G401 (cell line): Measurements from ENCODE around the gene SND1. TPM values are rescaled to one million over a fixed set of nuclear protein-coding genes. Genes with fewer than 3 reads are reported as not detected.

ENCODE experiments used
- DNase-seq: peaks from one replicate; pipeline ENCODE4 v3.0.0-alpha.2; 2015; ENCODE audit warnings: low spot score
- in situ Hi-C: cut with HindIII; loops from 2 replicates; pipeline ENCODE4 v1.10.0; 2016; ENCODE audit warnings: low sequenced_read_pairs, mixed read lengths
- total RNA-seq: library from RNA; depleted of rRNA; stranded (reverse); fragments of >200 nt; shearing (Covaris generic); gene quantifications from 2 replicates; pipeline ENCODE4 v1.2.3, GENCODE V29; 2014

Gene SND1
- total RNA-seq, 1 experiment from 2014 or later = 98.0 TPM

- in situ Hi-C loops = no loop called here
- no peak for DNase-seq
These were observed 102.5 kb downstream of the SND1 start for GRCh38 chr7:127754457-127754856.

- DNase-seq = no peak
- in situ Hi-C loops = no loop called here
These were observed 103.5 kb downstream of the SND1 start for GRCh38 chr7:127755521-127755920.

GRCh38 chr7:127755965-127756364, 104.0 kb downstream of the SND1 start:
- DNase-seq = no peak
- in situ Hi-C loops = no loop called here

DNA sequence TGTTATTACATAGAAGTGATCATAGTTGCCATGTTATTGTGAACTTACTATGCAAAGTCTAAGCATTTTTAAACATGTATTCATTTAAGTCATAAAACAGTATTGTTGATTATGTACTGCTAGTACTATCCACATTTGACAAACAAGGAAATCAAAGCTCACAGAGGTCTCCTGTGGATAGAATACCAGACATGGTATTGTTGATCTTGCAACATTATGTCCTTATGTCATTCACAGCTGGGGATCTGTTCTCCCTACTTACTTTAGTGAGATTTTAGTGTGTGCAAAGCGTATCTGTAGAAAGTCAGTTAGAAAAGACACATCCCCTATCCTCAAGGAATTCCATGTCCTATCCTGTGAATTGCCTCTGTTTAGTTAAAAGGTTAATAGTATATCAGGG, 106.1 kb downstream of the SND1 start:
- in situ Hi-C loops = no loop called here
- no peak for DNase-seq

DNA sequence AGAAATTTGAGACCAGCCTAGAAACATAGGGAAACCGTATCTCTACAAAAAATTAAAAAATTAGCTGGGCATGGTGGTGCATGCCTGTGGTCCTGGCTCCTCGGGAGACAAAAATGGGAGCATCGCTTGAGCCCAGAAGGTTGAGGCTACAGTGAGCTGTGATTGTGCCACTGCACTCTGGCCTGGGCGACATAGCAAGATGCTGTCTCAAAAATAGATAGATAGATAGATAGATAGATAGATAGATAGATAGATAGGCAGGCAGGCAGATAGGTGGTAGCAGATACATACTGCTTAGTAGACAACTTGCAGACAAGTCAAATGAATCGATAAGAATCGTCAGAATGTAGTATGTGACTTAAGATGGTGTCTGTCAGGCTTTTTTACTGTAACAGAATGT, 106.9 kb downstream of the SND1 start:
- in situ Hi-C loops = no loop called here
- no peak for DNase-seq

- in situ Hi-C loops = no loop called here
- no peak for DNase-seq
These were observed 108.0 kb downstream of the SND1 start for GRCh38 chr7:127759945-127760421.

GRCh38 chr7:127760436-127761031, 108.5 kb downstream of the SND1 start:
- in situ Hi-C loops = no loop called here
- no peak for DNase-seq

DNA sequence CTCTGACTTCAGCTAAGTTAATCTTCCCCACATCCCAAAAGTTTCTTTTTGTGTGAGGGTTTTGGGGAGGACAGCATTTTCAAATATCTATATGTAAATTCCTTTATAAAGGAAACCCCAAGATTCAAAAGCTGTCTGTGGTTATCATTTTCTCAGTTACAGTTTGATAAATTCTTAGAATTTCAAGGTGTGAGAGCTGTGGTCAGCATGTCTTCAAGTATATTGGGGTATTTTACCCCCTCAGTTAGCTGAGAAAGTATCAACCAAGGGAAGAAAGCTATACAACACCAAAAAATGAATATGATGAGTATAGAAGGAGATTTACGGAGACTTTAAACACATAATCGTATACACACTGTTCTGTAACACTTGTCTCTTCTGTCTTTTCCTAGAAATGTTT, 109.2 kb downstream of the SND1 start:
- no peak for DNase-seq
- in situ Hi-C loops = no loop called here

DNA sequence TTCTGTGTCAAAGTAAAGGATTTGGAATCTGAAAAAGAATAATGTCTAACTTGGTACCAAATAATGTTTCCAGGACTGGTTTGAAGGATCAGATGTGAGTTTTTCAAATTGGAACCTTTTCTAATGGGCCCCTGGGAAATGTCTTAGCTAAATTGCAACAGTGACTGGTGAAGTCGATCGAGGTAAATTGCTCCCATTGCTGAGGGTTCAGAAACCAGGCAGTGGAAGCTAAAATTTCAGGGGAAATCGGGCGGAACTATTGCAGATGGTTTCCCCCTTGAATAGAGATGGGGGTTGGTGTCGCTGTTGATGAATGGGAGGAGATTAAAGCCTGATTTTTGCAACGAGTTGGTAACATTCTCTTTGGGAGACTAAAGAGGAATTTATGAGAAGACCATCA, 112.7 kb downstream of the SND1 start:
- no peak for DNase-seq
- in situ Hi-C loops = no loop called here

DNA sequence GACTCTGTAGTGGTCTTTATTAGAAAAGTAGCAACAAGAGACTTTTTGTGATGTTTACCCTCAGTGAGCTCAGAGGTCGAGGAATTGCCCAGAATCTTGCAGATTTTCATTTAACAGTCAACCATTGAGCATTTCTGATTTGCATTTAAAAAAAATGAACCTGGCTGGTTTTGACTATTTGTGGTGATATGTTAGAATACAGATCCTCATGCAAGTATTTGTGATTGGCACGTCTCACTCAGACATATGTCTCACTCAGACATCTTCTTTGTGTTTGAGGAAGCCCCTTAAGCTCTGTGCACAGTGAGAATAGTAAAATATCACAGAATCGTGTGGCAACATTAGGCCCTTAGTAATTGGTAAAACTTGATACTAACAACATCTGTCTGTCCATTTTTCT, 113.2 kb downstream of the SND1 start:
- no peak for DNase-seq
- in situ Hi-C loops = no loop called here

DNA sequence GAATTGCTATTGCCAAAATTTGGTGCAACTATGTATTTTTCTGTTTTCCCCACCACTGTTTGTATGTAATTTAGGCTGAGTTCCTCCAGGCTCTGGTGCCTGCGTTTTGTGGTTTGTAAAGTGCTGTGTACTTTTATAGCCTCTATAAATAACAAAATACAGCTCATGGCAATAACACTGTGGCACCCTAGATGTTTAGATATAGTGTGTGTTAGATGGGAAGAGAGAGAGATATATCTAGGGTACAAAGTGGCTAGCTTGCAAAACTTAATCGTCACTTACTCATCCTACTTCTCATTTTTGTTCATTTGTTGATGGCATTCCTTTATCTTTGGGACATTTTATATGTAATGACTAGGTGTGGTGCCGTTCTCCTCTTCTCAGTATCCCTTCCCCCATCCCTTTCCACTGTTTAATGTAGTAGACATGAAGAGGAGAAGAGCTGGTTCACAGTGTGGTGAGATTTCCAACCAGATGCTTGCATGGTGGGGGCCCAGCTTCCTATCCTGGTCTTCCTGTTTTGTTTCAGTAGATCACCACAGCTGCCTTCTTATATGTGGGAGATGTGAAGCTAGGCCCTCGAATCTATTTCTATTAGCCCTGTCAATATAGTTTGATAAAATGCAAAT, 115.0 kb downstream of the SND1 start:
- DNase-seq = no peak
- in situ Hi-C loops = no loop called here

- in situ Hi-C loops = no loop called here
- no peak for DNase-seq
These were observed 116.2 kb downstream of the SND1 start for GRCh38 chr7:127768241-127768640.

GRCh38 chr7:127769137-127769536, 117.1 kb downstream of the SND1 start:
- in situ Hi-C loops = no loop called here
- DNase-seq = no peak

DNA sequence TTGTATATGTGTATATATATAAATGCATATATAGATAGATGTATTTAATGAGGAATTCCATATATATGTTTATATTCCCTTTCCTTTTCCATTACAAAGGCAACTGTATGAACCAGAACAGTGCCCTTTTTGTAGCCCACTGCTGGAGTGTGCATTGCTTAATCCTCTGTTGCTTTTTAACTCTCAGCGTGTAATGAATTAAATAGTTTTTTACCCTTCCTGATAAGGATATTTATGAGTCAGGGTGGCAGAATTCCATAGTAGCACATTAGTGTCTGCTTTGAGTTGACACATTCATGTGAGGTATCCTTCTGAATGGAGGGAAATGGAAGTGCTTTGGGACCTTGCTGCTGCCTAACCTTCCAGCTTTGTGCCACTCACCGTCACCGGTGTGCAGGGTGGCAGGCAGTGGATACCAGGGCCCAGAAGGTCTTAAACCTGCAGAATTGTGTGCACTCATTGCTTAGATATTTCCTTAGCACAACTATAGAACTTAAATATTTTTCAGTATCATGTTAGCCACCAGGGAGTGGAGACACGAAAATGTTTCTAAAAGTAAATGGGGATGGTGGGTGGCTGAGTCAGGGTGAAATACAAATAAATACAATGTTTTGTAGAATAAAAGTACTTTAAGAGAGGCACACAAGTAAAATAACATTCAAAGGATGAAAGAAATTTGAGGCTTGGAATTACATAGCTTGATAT, 117.9 kb downstream of the SND1 start:
- DNase-seq = no peak

DNA sequence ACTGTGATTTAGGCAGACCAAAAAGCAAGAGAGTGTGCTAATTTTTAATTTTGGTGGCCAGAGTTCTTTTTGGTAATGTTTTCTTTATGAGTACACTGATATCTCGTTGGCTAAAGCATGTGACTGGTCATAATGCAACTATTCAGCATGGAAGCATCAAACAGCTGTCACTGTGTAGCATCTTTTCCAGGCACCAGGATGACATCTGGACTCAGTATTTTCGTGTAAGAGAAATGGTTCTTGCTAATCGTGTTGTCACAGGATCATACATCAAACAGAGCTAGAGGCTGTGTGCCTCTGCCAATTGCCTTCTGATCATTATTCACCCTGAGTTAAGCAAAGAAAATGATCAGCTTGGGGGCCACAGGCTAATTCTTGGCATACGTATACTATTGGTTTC, 118.9 kb downstream of the SND1 start:
- no peak for DNase-seq
- in situ Hi-C loops = no loop called here

More for the DNA sequence above, 117.9 kb downstream of the SND1 start:
- in situ Hi-C loops = no loop called here

- in situ Hi-C loops = no loop called here
- no peak for DNase-seq
These were observed 119.7 kb downstream of the SND1 start for GRCh38 chr7:127771707-127772106.

DNA sequence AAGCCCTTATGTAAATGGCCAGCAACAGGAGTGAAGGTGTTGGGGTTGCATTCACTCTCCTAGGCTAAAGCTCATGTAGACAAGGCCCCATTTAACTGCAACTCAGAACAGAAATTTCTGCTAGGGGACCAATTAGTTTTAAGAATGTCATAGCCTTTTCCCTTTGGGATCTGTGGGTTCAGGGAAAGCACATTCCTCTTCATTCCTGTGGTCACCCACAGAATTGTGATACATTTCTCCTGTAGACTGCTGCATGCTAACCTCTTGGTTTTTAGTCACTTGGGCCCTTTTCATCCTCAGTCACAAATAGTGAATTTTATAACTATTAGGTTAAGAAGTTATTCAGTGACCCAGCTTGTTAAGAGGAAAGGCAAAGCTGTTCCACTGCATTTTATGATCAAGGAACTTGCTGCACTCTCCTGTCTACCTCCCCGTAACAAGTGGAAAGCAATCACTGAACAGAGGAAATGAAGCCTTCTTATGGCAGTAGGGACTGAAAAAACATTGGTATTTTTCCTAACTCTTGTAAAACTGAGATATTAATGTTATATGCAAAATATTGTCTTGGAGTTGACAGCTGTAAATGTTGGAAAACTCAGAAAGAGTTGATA, 124.9 kb downstream of the SND1 start:
- in situ Hi-C loops = no loop called here
- no peak for DNase-seq

GRCh38 chr7:127780489-127780888, 128.5 kb downstream of the SND1 start:
- DNase-seq = no peak
- in situ Hi-C loops = no loop called here

- in situ Hi-C loops = no loop called here
- DNase-seq = no peak
These were observed 129.1 kb downstream of the SND1 start for GRCh38 chr7:127781081-127781480.

- in situ Hi-C loops = no loop called here
- no peak for DNase-seq
These were observed 130.1 kb downstream of the SND1 start for GRCh38 chr7:127782075-127782474.
